ENCODE data around the gene RASA3.

- TF ChIP-seq CTCF (conservative IDR thresholded peaks at IDR 0.05; ENCODE audit: low read length) (no peak), EZH2phosphoT487 (IDR thresholded peaks at IDR 0.05; ENCODE audit: borderline replicate concordance) (no peak)
Measured at GRCh38 chr13:114035583-114036531, 96.6 kb downstream of the RASA3 start.
